Psoas muscle (tissue), 8 donors: ENCODE measurements around the gene LDAH. TPM values are rescaled to one million over a fixed set of nuclear protein-coding genes. Genes with fewer than 3 reads are reported as not detected.

Experiments
- ATAC-seq, 4 donors: fragments of 200-7000 bp; cut with Tn5 transposase; one replicate each; pipeline ENCODE4 v1.9.1; 2020; ENCODE audit warnings: moderate library complexity in 3 of 4, mild to moderate bottlenecking in 2 of 4
- DNase-seq, 2 donors: peaks; one replicate each; pipeline ENCODE4 v3.0.0-alpha.2; 2020
- H3K27ac ChIP-seq: fragments of 200-600 bp; one replicate; pipeline ENCODE4 v1.8.0; 2022
- H3K27me3 ChIP-seq, 3 donors: fragments of 200-600 bp in 1 of 3; one replicate each; pipeline versions ENCODE4 v1.6.1 to v1.8.0; 2013 to 2022; ENCODE audit warnings: low read length in 2 of 3, mild to moderate bottlenecking in 2 of 3, moderate library complexity in 1 of 3; ENCODE audit not compliant: insufficient read depth in 3 of 3
- H3K36me3 ChIP-seq, 2 donors: fragments of 200-600 bp in 1 of 2; one replicate each; pipeline versions ENCODE4 v1.6.1 to v1.8.0; 2013 to 2022; ENCODE audit warnings: low read depth in 1 of 2, mild to moderate bottlenecking in 1 of 2, moderate library complexity in 1 of 2; ENCODE audit not compliant: insufficient read depth in 1 of 2
- H3K4me1 ChIP-seq: fragments of 200-600 bp; one replicate; pipeline ENCODE4 v1.8.0; 2022
- H3K4me3 ChIP-seq: fragments of 200-600 bp; one replicate; pipeline ENCODE4 v1.8.0; 2022; ENCODE audit warnings: mild to moderate bottlenecking
- H3K9me3 ChIP-seq: fragments of 200-600 bp; one replicate; pipeline ENCODE4 v1.8.0; 2022
- WGBS, 3 donors: extraction: QIAGEN DNeasy Blood & Tissue Kit; methylation state at CpG; one replicate each; pipeline versions ENCODE4 v1.1.6 to v1.1.7; 2013; 5-methylcytosine and 5-hydroxymethylcytosine counted together
- intact Hi-C, 2 donors: fragments of 100-400 bp; cut with DNase I; formaldehyde crosslinking; loops; one replicate each; pipeline versions ENCODE4 v1.11.0 to v1.14.2; 2022
- polyA plus RNA-seq, 3 donors: library from polyadenylated mRNA; stranded (reverse); fragments of 200-250 nt; gene quantifications; one replicate each; pipeline ENCODE4 v1.2.3, GENCODE V29; 2013
- total RNA-seq, 4 donors: library from RNA; stranded (reverse); fragmentation: NEBNext Ultra II Directional in 2 of 4; extraction: Animal tissue kit (Norgen Biotek cat#: 25700) in 2 of 4; gene quantifications; one replicate each; pipeline versions ENCODE4 v1.2.1 to v1.2.4, GENCODE V29; 2021 to 2023
- TF ChIP-seq, protein P1 (sequence below): fragments of 200-600 bp; IDR thresholded peaks from one replicate; pipeline ENCODE4 v1.8.0; 2022; ENCODE audit warnings: antibody characterized with exemption
- donor health status: healthy with polysubstance abuse.
- donor health status: DM: no; HTN: no; CAD: no; lungs with moderate emphysema.
- donor health status: Bipolar disorder and iron deficiency.
- donor health status: healthy.
- donor health status: DM: yes; HTN: yes; CAD: no.
- donor health status: DM: no; HTN: no; CAD: no.
- donor health status: DM: no; HTN: no; CAD: no.
- donor health status: DM: yes; HTN: yes; CAD: no.

LDAH gene
- total and polyA plus RNA-seq, 7 donors: 0.56 to 1.9 (median 1.6) TPM

DNA sequence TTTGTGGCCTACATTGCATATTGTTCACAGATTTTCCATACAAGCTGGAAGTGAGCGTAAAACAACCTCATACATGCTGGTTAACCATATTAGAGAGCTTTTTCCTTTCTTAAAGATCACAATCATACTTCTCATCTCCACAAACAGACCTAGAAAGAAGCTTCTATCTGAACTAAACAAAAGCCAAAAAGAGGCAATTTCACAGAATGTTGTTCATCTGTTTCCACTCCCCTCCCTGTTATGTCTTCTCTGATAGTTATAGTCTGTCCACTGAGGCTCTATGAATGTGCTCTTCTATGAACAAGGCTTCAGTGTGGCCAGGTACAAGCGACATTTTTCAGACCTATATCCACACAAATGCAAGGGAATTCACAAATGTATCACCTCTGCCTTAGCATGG, 63.4 kb downstream of the LDAH start:
- Histone ChIP-seq H3K9me3 (no peaks in the 10 kb centered on the region), H3K27me3 (no peaks in the 10 kb centered on the region), H3K36me3 (no peaks in the 10 kb centered on the region), H3K4me1 (no peaks in the 10 kb centered on the region), H3K27ac (no peak overlapping the region), H3K4me3 (no peak overlapping the region)
- TF ChIP-seq, protein P1, sequence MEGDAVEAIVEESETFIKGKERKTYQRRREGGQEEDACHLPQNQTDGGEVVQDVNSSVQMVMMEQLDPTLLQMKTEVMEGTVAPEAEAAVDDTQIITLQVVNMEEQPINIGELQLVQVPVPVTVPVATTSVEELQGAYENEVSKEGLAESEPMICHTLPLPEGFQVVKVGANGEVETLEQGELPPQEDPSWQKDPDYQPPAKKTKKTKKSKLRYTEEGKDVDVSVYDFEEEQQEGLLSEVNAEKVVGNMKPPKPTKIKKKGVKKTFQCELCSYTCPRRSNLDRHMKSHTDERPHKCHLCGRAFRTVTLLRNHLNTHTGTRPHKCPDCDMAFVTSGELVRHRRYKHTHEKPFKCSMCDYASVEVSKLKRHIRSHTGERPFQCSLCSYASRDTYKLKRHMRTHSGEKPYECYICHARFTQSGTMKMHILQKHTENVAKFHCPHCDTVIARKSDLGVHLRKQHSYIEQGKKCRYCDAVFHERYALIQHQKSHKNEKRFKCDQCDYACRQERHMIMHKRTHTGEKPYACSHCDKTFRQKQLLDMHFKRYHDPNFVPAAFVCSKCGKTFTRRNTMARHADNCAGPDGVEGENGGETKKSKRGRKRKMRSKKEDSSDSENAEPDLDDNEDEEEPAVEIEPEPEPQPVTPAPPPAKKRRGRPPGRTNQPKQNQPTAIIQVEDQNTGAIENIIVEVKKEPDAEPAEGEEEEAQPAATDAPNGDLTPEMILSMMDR: no peak
- WGBS, 3 donors: 94 to 99% (median 98%) methylated on average over 2 of the region's 2 CpGs
- intact Hi-C loops: no loop called here
- ATAC-seq (no peak), DNase-seq (no peak)

DNA sequence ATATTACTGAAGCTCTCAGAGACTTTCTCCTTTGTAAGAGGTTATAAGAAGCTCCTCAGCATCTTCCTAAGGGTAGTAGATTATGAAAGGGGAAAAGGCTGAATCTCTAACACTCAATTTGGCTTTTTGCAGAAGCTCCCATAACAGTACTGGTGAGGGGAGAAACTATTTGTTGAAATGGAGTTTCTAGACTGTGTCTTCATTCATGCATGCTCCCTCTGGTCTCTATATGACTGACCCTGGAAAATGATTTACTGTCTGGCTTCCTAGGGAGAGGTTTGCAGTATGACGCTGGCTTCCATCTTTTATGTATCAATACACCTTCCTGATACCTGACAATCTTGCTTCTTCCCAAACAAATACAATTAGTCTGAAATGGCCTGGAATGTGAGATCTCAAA, 63.9 kb downstream of the LDAH start:
- H3K36me3 ChIP-seq: no peaks in the 10 kb centered on the region
- no peak for DNase-seq
- H3K9me3 ChIP-seq: no peaks in the 10 kb centered on the region
- H3K27ac ChIP-seq: no peak overlapping the region
- no peak overlapping the region for H3K4me3 ChIP-seq
- intact Hi-C loops: no loop called here
- WGBS, 3 donors: 98 to 100% (median 100%) methylated on average over 1 of the region's 1 CpG
- no peak for ATAC-seq
- no peaks in the 10 kb centered on the region for H3K4me1 ChIP-seq
- no peaks in the 10 kb centered on the region for H3K27me3 ChIP-seq
- TF ChIP-seq, protein P1: no peak

DNA sequence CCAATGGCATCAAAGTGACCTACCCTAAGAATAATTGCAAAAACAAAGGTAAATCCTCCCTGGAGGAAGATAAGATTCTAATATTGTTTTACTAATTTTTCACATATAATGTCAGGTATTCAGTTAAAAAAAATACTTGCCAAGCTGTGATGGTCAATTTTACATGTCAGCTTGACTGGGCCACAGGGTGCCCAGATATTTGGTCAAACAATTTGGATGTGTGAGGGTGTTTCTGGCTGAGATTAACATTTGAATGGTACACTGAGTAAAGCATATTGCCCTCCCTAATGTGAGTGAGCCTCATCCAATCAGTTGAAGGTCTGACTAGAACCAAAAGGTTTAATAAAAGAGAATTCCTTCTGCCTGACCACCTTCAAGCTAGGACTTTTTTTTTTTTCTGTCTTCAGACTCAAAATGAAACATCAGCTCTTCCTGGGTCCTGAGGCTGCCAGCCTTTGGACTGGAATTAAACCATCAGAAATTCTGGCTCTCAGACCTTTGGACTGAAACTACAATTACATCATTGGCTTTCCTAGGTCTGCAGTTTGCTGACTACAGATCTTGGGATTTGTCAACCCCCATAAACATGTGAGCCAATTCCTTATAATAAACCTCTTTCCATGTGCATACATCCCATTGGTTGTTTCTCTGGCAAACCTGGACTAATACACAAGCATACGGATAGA, 65.4 kb downstream of the LDAH start:
- intact Hi-C loops: no loop called here
- H3K27ac ChIP-seq: no peak overlapping the region
- H3K4me1 ChIP-seq: no peaks in the 10 kb centered on the region
- WGBS, 3 donors: 89 to 95% (median 92%) methylated on average over 1 of the region's 1 CpG
- DNase-seq (no peak), ATAC-seq (no peak)
- no peaks in the 10 kb centered on the region for H3K9me3 ChIP-seq
- TF ChIP-seq, protein P1: no peak
- H3K36me3 ChIP-seq: no peaks in the 10 kb centered on the region
- no peak overlapping the region for H3K4me3 ChIP-seq
- H3K27me3 ChIP-seq: no peaks in the 10 kb centered on the region

DNA sequence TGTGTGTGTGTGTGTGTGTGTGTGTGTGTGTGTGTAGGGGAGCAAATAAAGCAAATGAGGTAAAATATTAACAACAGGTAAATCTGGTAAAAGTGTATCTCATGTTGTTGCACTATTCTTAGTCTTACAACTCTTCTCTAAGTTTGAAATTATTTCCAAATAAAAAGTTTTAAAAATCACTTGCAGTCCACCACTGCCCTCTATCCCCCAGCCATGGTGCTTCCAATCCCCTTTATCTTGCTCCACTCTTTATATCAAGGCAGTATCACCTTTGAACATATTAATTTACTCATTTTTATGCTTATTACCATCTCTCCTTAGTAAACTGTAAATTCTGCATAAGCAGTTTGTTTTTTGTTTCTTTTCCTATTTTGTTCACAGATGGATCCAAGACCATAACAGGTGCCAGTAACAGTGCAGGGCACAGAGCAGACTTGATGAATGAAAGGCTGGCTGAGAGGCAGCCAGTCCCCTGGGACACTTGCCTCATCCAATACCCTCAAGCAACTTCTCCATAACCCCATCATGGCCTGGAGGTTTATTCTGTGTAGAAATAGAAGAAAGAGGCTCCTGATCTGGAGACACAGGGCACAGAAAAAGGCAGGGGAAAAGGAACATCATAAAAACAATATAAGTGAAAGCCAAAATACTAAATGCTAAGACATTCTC, 67.6 kb downstream of the LDAH start:
- no peak for DNase-seq
- TF ChIP-seq, protein P1: no peak
- no peaks in the 10 kb centered on the region for H3K4me1 ChIP-seq
- no peaks in the 10 kb centered on the region for H3K9me3 ChIP-seq
- ATAC-seq: no peak
- intact Hi-C loops: no loop called here
- H3K27me3 ChIP-seq: no peaks in the 10 kb centered on the region
- H3K27ac ChIP-seq: no peak overlapping the region
- no peak overlapping the region for H3K4me3 ChIP-seq
- H3K36me3 ChIP-seq: no peaks in the 10 kb centered on the region

DNA sequence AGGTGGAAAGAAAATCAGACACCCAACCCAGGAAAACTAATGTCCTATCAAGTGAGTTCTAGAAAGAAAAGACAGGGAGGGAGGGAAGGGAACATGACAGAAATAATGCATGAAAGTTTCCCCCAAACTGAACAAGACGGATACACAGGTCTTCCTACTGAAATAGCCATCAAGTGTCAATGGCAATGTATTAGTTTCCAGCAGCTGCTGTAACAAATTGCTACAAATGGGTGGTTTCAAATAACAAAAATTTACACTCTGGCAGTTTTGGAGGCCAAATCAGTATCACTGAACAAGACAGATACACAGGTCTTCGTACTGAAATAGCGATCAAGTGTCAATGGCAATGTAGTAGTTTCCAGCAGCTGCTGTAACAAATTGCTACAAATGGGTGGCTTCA, 70.6 kb downstream of the LDAH start:
- Histone ChIP-seq H3K27ac (no peak overlapping the region), H3K4me3 (no peak overlapping the region), H3K36me3 (no peaks in the 10 kb centered on the region), H3K4me1 (no peaks in the 10 kb centered on the region), H3K9me3 (no peaks in the 10 kb centered on the region), H3K27me3 (no peaks in the 10 kb centered on the region)
- DNase-seq (no peak), ATAC-seq (no peak)
- intact Hi-C loops: no loop called here
- 85 to 91% (median 87%) methylated on average over 3 of the region's 3 CpGs for WGBS, 3 donors
- TF ChIP-seq, protein P1: no peak
